Uterus (tissue), 4 donors: ENCODE results near the gene PHLPP1. TPM values are rescaled to one million over a fixed set of nuclear protein-coding genes. Genes with fewer than 3 reads are reported as not detected.

ENCODE experiments used
- DNase-seq, 2 donors: peaks; one replicate each; pipeline ENCODE4 v3.0.0-alpha.2; 2019 to 2020
- H3K27ac ChIP-seq, 2 donors: fragments of 200-600 bp; sonication (generic); 1 replicate in 1 of 2; 2 replicates in 1 of 2; pipeline ENCODE4 v1.5.1; 2016 to 2018
- H3K27me3 ChIP-seq, 2 donors: fragments of 200-600 bp; sonication (generic); one replicate each; pipeline ENCODE4 v1.5.1; 2018 to 2019; ENCODE audit warnings: control low read depth in 1 of 2
- H3K36me3 ChIP-seq, 2 donors: fragments of 200-600 bp; sonication (generic); one replicate each; pipeline ENCODE4 v1.5.1; 2019; ENCODE audit warnings: control low read depth in 1 of 2
- H3K4me1 ChIP-seq, 2 donors: fragments of 200-600 bp; sonication (generic); one replicate each; pipeline ENCODE4 v1.5.1; 2018 to 2019; ENCODE audit warnings: control low read depth in 1 of 2
- H3K4me3 ChIP-seq, 2 donors: fragments of 200-600 bp; sonication (generic); 1 replicate in 1 of 2; 2 replicates in 1 of 2; pipeline ENCODE4 v1.5.1; 2018 to 2019; ENCODE audit warnings: mild to moderate bottlenecking in 1 of 2
- H3K9me3 ChIP-seq, 2 donors: fragments of 200-600 bp; sonication (generic); one replicate each; pipeline ENCODE4 v1.5.1; 2019; ENCODE audit warnings: control low read depth in 1 of 2
- CTCF ChIP-seq, 4 experiments: fragments of 200-600 bp in 2 of 4; fragments of 450-650 bp in 2 of 4; sonication (generic) in 2 of 4; IDR thresholded peaks; one replicate each; pipeline ENCODE4 v1.5.1; 2016 to 2019; ENCODE audit warnings: antibody characterized with exemption in 4 of 4, mild to moderate bottlenecking in 2 of 4, moderate library complexity in 1 of 4
- POLR2A ChIP-seq, 2 donors: fragments of 450-650 bp; IDR thresholded peaks; one replicate each; pipeline ENCODE4 v1.6.1; 2016; ENCODE audit warnings: antibody characterized with exemption in 2 of 2, mild to moderate bottlenecking in 1 of 2, moderate library complexity in 1 of 2
- intact Hi-C: fragments of 100-400 bp; cut with DNase I; formaldehyde crosslinking; loops from one replicate; pipeline ENCODE4 v1.15.1; 2023; ENCODE audit warnings: low total_unique reads
- total RNA-seq, 4 donors: library from RNA; depleted of rRNA in 3 of 4; stranded (reverse); fragments of >200 nt in 3 of 4; gene quantifications; one replicate each; pipeline versions ENCODE4 v1.1.0 to v1.2.4, GENCODE V29; 2014 to 2023
- donor health status: DM: yes; HTN: yes; CAD: no.

The PHLPP1 gene
- total RNA-seq, 4 donors from 2014 or later, result 10.6 to 32.4 (median 14.1) TPM

- no peak for DNase-seq
- Histone ChIP-seq H3K27ac (no peak overlapping the region), H3K9me3 (no peaks in the 10 kb centered on the region), H3K4me1 (no peaks in the 10 kb centered on the region), H3K4me3 (no peak overlapping the region), H3K36me3 (no peaks in the 10 kb centered on the region), H3K27me3 (no peaks in the 10 kb centered on the region)
- intact Hi-C loops, result no loop called here
- TF ChIP-seq CTCF (IDR thresholded peaks at IDR 0.05), result no peak
- TF ChIP-seq POLR2A (IDR thresholded peaks at IDR 0.05), result no peak
These were observed 259.0 kb downstream of the PHLPP1 start for GRCh38 chr18:62974388-62974787.

GRCh38 chr18:62974928-62975675 is 259.8 kb downstream of the PHLPP1 start:
- no peaks in the 10 kb centered on the region for H3K4me1 ChIP-seq
- TF ChIP-seq POLR2A (IDR thresholded peaks at IDR 0.05) (no peak), CTCF (IDR thresholded peaks at IDR 0.05) (no peak)
- H3K9me3 ChIP-seq, result no peaks in the 10 kb centered on the region
- H3K27me3 ChIP-seq, result no peaks in the 10 kb centered on the region
- intact Hi-C loops, result no loop called here
- H3K4me3 ChIP-seq, result no peak overlapping the region
- no peak for DNase-seq
- no peaks in the 10 kb centered on the region for H3K36me3 ChIP-seq
- no peak overlapping the region for H3K27ac ChIP-seq

- Histone ChIP-seq H3K9me3 (no peaks in the 10 kb centered on the region), H3K27ac (no peak overlapping the region), H3K4me3 (no peak overlapping the region), H3K4me1 (no peaks in the 10 kb centered on the region), H3K27me3 (no peaks in the 10 kb centered on the region), H3K36me3 (no peaks in the 10 kb centered on the region)
- DNase-seq, result no peak
- intact Hi-C loops, result no loop called here
- no peak for TF ChIP-seq CTCF (IDR thresholded peaks at IDR 0.05)
- TF ChIP-seq POLR2A (IDR thresholded peaks at IDR 0.05), result no peak
These were observed 260.4 kb downstream of the PHLPP1 start for GRCh38 chr18:62975785-62976184.

- H3K27me3 ChIP-seq, result no peaks in the 10 kb centered on the region
- no peaks in the 10 kb centered on the region for H3K36me3 ChIP-seq
- TF ChIP-seq CTCF (IDR thresholded peaks at IDR 0.05), result no peak
- no peak for TF ChIP-seq POLR2A (IDR thresholded peaks at IDR 0.05)
- intact Hi-C loops, result no loop called here
- H3K27ac ChIP-seq, result no peak overlapping the region
- no peak overlapping the region for H3K4me3 ChIP-seq
- H3K4me1 ChIP-seq, result no peaks in the 10 kb centered on the region
- no peaks in the 10 kb centered on the region for H3K9me3 ChIP-seq
- DNase-seq, result no peak
These were observed 260.9 kb downstream of the PHLPP1 start for GRCh38 chr18:62976227-62976626.

- Histone ChIP-seq H3K9me3 (no peaks in the 10 kb centered on the region), H3K4me1 (no peaks in the 10 kb centered on the region), H3K4me3 (no peak overlapping the region), H3K36me3 (no peaks in the 10 kb centered on the region), H3K27ac (no peak overlapping the region), H3K27me3 (no peaks in the 10 kb centered on the region)
- DNase-seq, result no peak
- TF ChIP-seq POLR2A (IDR thresholded peaks at IDR 0.05), result no peak
- TF ChIP-seq CTCF (IDR thresholded peaks at IDR 0.05), result no peak
- intact Hi-C loops, result no loop called here
These were observed 262.2 kb downstream of the PHLPP1 start for GRCh38 chr18:62977512-62977911.
